ENCODE results near the gene CASP4. TPM values are rescaled to one million over a fixed set of nuclear protein-coding genes. Genes with fewer than 3 reads are reported as not detected.
"Not testable (repeated sequence)": the region's sequence is repeated elsewhere in the genome, so short reads cannot be mapped to it uniquely, and the experiment has no call there.

The CASP4 gene
- 100 to 1,000 TPM in 1 of 3 donors, 10 to 100 TPM in 2; 68.6 to 105 (median 87.4) TPM for polyA plus RNA-seq

DNA sequence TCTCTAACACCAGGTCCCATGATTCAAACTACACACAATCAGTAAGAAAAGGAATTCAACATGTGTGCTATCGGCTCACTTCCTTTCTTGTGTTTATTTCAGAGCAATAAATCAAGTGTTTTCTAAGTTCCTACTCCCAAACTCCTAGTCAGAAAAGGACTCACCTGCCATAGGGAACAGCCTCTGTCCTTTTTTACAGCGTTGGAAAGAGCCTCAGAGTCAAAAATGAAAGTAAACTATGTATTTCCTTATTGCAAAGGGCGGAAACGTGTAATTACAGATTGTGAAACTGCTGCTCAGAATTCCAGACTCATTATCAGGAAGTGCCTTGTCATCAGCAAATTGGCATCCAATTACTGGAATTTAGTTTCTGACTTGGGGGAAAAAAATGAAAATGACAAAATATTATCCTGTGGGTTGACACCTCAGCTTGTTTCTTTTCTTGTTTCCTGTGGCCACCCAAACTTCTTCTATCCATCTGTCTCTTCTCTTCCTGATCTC, at the start of gene CASP4:
Gene CASP4, minus strand, starts transcription at position 220 of the 501 bp plus-strand sequence. Its CDS starts 49 bp downstream, at position 171.
- peak within 1 kb of the TSS; percentile 40 for H3K27ac ChIP-seq (ENCODE audit: low read depth, low read length)
- 0% methylated on average over 4 of the region's 4 CpGs for whole genome bisulfite sequencing, 3 donors

DNA sequence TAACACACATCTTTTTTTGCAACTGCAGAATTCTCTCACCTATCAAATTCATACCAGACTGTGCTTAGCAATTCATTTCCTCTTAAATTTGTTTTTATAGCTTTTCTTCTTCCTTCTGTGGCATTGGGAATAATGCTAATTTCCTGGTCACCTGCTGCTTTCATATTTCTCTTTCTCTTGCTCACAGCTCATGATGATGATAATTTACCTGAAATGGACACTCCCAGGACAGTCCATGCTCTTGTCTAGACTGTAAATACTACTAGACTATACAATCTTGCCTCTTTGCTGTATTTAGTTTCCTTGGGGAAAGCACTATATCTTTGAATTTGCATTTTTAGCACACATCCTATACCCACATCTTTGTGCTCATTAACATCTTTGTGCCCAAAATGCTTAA, 39.1 kb upstream of the CASP4 start:
- H3K27ac ChIP-seq (ENCODE audit: low read depth, low read length) = no peak overlapping the region

DNA sequence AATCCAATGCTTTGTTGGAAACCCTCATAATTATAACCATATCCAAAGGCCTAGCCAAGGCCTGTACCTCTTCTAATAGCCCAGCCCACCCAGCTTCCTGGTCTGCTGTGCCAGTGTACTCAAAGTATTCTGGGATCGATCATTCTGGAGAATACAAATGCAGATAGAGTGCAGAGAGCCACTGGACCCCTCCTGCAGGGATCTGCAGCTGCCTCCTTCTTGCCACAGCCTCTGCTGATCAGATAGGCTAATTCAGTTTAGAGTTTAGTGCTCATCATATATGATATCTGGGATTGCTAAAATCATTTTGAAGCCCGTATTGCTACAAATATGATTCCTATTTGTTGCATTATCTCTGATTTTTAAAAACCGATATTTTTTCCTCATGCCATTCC, 37.1 kb upstream of the CASP4 start:
- 72 to 93% (median 87%) methylated on average over 3 of the region's 3 CpGs for whole genome bisulfite sequencing, 3 donors
- no peak overlapping the region for H3K27ac ChIP-seq (ENCODE audit: low read depth, low read length)

DNA sequence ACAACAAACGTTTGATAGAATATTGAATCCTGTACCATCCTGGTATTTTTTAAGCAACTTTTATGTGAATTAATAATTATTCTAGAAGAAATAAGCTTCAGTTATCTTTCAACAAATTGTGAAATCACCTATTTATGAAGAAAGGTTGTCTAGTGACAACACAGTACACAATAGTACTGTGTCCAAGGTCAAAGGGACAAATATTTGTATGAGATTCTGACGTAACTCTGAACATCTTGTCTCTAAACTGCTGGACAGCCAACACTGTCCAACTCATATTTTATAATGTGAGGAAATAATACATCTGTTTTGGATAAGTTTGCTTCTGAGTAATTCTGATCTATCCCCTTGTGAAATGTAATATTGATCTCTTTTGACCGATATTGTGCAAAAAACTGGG, 35.6 kb upstream of the CASP4 start:
- WGBS, 3 donors = 46 to 74% (median 58%) methylated on average over 3 of the region's 3 CpGs
- H3K27ac ChIP-seq (ENCODE audit: low read depth, low read length) = no peak overlapping the region

DNA sequence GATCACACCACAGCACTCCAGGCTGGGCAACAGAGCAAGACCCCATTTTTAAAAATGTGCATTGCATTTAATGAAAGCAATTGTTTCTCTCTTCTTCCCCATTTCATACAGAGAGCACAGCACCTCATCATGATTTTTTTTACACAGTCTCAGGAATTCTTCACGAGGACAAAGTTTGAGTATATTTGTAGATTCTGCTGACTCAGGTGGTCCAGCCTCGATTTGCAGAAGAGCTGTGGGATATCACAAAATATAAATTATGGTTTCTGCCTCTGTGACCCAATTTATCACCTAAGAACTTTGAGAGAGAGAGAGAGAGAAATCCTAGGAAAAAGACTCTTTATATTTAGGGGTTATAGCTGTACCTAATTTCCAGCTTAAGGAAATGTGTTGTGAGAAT, 34.8 kb upstream of the CASP4 start:
- WGBS, 3 donors = 69 to 83% (median 75%) methylated on average over 2 of the region's 2 CpGs
- H3K27ac ChIP-seq (ENCODE audit: low read depth, low read length) = no peak overlapping the region

DNA sequence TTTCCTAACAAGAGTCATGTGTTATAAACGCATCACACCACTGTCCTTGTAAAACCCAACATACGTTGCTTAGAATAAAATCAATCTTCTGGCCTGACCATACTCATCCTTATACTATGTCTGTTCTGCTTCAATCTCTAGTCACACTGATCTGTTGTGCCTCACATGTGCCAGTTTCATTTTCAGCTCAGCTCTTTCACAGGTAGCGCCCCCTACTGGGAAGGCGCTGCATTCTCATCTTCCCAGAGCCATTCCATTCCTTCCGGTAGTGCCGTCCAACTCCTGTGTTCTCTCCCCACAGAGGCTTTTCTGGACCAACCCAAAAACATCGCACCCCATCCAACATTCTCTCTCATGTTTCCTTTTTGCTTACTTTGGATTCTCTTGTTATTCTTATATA, 32.4 kb upstream of the CASP4 start:
- H3K27ac ChIP-seq (ENCODE audit: low read depth, low read length) = no peak overlapping the region
- 76 to 86% (median 82%) methylated on average over 7 of the region's 7 CpGs for WGBS, 3 donors

DNA sequence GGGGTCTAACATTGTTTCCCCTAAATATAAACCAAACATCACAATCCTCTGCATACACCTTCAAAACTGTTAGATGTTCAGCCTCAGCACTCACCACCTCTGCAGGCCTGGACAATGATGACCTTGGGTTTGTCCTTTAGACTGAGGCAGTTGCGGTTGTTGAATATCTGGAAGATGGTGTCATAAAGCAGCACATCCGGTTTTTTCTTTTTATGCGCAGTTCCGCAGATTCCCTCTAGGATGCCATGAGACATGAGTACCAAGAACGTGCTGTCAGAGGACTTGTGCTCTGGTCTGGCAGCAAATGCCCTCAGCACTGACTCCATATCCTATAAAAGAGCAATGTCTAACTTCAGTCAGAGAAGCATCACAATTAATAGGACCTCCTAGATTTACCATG, 31.8 kb upstream of the CASP4 start:
- no peak overlapping the region for H3K27ac ChIP-seq (ENCODE audit: low read depth, low read length)
- 89 to 90% (median 89%) methylated on average over 5 of the region's 5 CpGs for WGBS, 3 donors

DNA sequence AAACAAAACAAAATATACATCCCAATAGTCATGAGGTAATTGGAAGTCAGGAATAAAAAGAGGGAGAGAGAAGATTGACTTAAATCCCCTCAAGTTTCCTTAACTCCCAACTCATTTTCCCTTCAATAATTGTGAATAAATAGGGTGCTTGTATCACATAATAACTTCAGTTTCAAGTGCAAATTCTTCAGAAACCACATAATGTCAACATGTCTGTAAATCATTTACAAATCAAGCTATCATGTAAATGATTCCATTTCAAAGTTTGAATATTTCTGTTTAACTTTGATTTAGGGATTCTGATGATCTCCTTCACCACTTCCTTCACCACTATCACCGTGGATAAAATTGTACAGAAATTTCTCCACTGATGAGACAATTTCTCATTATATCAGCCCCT, 31.3 kb upstream of the CASP4 start:
- no peak overlapping the region for H3K27ac ChIP-seq (ENCODE audit: low read depth, low read length)
- 73 to 82% (median 82%) methylated on average over 1 of the region's 1 CpG for WGBS, 3 donors

DNA sequence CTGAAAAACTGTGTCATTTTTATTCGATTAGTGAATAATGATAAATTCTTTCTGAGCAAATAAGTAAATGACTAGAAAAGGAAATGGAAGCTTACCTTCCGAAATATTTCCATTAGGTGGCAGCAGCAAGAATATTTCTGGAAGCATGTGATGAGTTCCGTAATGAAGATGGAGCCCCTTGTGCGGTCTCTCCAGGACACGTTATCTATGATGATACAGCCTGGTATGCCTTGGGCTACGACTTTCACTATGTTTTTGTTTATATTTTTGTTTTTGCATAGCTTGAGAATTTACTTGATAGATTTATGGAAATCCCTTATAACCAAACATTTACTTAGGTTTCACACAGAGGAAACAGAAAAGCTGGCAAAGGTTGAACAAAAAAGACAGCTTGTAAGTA, 28.9 kb upstream of the CASP4 start:
- H3K27ac ChIP-seq (ENCODE audit: low read depth, low read length) = no peak overlapping the region
- WGBS, 3 donors = 65 to 79% (median 75%) methylated on average over 6 of the region's 6 CpGs

DNA sequence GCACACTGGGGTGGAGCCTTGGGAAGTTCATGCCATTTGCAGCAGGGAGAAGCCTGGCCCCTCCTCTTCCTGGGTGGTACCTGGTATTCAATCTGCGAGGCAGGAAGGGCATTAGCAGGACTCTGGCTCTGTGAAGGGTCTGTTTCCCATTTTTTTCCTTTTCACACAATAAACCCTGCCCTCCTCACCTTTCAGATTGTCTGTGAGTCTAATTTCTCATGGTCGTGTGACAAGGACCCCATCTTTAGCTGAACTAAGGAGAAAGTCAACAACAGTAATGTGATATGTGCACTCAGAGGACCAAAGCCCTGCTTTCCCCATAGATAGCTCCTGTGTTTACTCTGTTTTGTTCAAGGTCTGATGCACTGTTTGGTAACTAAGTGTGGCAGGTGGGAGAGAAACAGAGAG, 26.6 kb upstream of the CASP4 start:
- no peak overlapping the region for H3K27ac ChIP-seq (ENCODE audit: low read depth, low read length)
- WGBS, 3 donors = 47 to 68% (median 55%) methylated on average over 2 of the region's 2 CpGs

DNA sequence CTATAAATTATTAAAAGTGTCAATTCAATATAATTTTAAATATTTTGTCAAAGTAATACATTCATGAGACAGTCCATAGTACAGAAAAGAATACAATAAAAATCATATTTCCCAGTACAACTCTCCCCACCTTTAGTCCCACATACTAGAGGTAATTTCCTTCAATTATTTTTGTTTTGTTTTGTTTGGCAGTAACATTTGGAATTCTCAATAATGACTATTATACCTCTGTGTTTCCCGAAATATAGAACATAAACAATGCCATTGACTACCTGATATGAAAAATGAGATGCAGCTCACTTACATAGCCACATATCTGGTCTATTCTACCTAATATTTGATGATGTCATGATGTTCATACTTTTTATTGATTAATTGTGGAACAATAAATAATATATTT, 24.4 kb upstream of the CASP4 start:
- H3K27ac ChIP-seq (ENCODE audit: low read depth, low read length) = no peak overlapping the region
- WGBS, 3 donors = 69 to 83% (median 74%) methylated on average over 1 of the region's 1 CpG

DNA sequence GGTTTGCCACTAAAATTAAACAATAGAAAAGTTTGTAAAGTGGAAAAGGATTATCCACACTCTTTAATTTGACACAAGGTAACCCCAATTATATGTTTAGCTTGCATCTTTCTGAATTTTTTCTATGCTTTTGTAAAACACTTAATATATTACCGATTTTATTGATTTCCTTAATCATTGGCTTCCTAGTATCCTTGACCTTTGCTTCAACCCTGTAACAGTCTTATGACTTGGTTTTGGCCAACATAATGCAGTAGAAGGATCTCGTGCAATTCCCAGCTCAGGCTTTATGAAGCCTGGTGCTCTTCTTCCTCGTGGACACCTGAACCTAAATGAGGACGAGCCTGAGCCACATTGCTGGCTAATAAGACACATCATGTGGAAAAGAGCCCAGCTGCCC, 23.6 kb upstream of the CASP4 start:
- WGBS, 3 donors = 51 to 87% (median 80%) methylated on average over 4 of the region's 4 CpGs
- H3K27ac ChIP-seq (ENCODE audit: low read depth, low read length) = no peak overlapping the region

DNA sequence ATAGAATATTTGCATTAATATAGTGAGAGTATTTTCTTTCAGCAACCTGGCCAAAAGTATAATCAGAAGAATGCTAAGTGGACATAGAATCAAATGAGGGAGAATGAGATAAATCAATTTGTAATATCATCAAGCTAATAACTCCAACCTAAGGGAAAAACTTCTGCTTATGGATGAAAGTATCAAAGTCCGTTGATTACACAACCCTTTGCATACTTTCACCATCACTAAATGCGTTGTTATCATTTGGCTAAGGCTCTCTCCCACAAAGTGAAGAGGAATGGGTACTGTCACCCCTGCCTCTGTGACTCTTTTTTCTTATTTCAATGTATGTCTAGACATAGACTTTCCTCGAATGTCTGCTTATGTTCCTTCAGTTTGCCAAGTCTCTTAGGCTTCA, 16.4 kb upstream of the CASP4 start:
- 51 to 76% (median 64%) methylated on average over 3 of the region's 3 CpGs for WGBS, 3 donors

DNA sequence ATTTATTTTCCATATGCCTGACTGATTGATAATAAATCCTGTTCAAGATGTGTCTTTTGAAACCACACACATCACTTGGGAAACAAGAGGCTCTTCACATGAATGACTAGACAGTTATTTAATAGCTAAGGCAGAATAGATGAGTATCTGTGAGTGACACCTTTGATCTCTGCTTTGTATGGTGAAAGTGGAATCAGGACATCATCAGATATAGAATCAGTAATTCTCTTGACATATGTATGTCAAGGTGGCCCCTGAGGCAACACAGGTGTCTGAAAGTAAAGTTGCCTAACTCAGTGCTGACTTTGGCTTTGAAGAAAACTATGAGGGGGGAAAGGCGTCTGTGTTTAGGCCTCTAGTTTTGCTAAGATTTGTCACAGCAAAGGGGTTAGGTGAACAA, 11.5 kb upstream of the CASP4 start:
- H3K27ac ChIP-seq (ENCODE audit: low read depth, low read length) = no peak overlapping the region
- WGBS, 3 donors = 81 to 87% (median 85%) methylated on average over 1 of the region's 1 CpG

More for the DNA sequence above, 16.4 kb upstream of the CASP4 start:
- no peak overlapping the region for H3K27ac ChIP-seq (ENCODE audit: low read depth, low read length)

DNA sequence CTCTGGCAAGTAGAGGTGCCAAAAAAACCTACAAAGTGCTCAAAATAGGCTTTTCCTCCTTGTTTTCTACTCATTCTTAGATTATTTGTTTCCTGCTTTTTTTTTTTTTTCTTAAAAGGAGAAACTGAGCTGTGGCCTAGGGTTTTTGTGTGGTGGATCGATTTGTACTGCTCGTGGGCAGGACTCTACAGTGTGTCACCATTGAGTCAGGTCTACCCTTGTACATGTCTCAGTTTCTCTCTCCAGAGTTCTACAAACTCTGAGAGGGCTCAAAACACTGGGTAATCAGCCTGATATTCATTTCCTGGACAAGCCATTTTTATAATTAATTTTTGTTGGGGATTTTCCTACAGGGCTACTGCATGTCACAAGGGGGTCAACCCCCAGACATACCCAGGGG, 5.2 kb upstream of the CASP4 start:
- H3K27ac ChIP-seq (ENCODE audit: low read depth, low read length) = no peak overlapping the region
- 80 to 95% (median 85%) methylated on average over 2 of the region's 2 CpGs for WGBS, 3 donors

DNA sequence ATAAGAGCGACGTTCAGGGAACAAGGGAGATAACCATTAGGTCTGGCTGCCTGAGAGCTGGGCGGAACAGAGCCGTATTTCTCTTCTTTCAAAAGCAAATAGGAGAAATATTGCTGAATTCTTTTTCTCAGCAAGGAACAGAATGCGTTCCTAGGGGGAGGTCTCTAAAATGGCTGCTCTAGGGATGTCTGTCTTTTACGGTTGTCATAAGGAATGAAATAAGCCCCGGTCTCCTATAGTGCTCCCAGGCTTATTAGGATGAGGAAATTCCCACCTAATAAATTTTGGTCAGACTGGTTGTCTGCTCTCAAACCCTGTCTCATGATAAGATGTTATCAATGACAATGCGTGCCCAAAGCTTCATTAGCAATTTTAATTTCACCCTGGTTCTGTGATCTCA, 4.5 kb upstream of the CASP4 start:
- WGBS, 3 donors = 81 to 95% (median 93%) methylated on average over 8 of the region's 8 CpGs
- not testable (repeated sequence) for H3K27ac ChIP-seq (ENCODE audit: low read depth, low read length)

DNA sequence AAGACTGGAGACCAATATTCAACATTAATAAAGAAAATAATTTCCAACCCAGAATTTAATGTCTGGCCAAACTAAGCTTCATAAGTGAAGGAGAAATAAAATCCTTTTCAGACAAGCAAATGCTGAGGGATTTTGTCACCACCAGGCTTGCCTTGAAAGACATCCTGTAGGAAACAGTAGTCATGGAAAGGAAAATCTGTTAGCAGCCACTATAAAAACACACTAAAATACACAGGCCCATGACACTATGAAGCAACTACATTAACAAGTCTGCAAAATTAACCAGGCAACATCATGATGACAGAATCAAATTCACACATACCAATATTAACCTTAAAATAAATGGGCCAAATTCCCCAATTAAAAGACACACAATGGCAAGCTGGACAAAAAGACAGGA, 2.4 kb upstream of the CASP4 start:
- H3K27ac ChIP-seq (ENCODE audit: low read depth, low read length) = no peak overlapping the region

DNA sequence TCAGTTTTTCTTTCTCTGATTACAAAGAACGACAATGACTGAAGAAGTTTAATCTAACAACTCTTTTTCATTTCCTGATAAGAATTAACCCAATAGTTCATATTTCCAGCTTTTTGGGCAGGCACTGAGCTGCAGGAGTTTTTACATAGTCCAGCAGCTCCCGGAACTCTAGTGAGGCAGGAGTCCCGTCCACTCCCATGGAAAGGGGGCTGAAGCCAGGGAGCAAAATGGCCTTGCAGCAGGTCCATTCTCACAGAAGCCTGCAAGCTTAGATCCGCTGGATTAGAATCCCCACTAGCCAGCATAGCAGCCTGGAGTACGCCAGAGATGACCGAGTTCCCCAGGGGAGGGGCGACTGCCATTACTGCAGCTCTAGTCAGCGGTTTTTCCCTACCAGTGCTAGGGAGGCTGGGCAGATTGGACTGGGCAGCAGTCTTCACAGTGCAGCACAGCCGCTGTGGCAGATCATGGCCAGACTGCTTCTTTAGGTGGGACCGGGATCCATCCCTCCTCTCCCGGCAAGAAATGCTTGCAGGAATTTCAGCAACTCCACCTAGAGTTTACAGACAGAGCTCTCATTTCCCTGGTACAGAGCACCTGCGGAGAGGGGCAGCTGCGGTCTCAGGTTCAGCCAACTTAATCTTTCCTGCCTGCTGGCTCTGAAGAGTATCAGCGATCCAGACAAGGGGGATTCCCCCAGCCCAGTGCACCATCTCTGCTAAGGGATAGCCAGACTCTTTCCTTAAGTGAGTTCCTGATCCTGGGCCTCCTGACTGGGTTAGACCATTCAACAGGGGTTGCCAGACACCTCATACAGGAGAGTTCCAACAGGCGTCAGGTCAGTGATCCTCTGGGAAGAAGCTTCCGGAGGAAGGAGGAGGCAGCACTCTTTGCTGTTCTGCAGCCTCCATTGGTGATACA, 742 bp upstream of the CASP4 start:
- WGBS, 3 donors = 46 to 47% (median 47%) methylated on average over 16 of the region's 16 CpGs
- H3K27ac ChIP-seq (ENCODE audit: low read depth, low read length) = peak overlapping the region; percentile 40

DNA sequence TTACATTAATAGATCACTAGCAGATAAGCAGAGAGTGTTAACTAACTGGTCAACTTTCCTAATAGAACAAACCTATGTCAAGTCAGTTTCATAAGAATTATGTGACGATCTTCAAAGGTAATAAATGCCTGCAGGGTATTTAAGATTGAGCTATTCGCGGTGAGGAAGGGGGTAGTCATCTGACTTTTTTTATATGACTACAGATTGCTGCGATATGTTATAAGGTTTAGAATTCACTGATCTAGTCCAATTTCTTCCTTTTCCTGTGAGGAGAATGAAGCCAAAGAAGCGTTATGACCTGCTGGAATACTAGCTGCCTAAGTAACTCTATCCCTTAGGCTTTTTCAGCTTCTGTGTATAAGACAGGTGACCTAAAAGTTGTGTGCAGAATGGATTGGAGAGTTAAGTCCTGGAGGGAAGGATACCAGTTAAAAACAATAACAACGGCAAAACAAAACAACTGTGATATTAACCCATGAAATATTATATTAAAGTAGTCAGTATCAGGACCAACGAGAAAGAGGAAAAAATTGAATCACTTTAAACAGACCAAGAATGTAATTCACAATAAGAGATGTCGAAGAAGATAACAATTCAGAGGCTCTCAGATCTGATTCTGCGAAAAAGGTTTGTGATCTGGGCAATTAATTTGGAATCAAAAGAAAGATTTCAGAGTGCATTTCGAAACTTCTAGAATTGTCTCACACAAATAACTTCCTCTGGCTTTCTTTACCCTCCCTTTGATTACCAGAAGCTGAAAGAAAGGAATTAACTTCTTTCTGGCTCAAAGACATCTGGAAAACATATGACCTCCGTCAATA, 630 bp downstream of the CASP4 start:
- peak overlapping the region; percentile 40 for H3K27ac ChIP-seq (ENCODE audit: low read depth, low read length)
- 4 to 9% (median 4%) methylated on average over 11 of the region's 11 CpGs for WGBS, 3 donors

Measured in adipose tissue (tissue), 3 donors.